DOHH2 (cell line): ENCODE results near the gene ADGRB3.

ENCODE experiments used
- EZH2phosphoT487 ChIP-seq: fragments of 200-600 bp; sonication (generic); IDR thresholded peaks from 2 replicates; pipeline ENCODE4 v1.6.1; 2017; ENCODE audit warnings: borderline replicate concordance, mild to moderate bottlenecking, antibody characterized with exemption, low read length, moderate library complexity, mixed read lengths
- TF ChIP-seq, protein P1 (sequence below): fragments of 200-600 bp; sonication (generic); IDR thresholded peaks from one replicate; pipeline ENCODE4 v1.5.1; 2014; ENCODE audit warnings: antibody characterized with exemption, mild to moderate bottlenecking, low read depth, low read length; ENCODE audit not compliant: poor library complexity, severe bottlenecking

GRCh38 chr6:68978411-68978810 is 343.3 kb downstream of the ADGRB3 start:
- TF ChIP-seq EZH2phosphoT487, result no peak
- TF ChIP-seq, protein P1, sequence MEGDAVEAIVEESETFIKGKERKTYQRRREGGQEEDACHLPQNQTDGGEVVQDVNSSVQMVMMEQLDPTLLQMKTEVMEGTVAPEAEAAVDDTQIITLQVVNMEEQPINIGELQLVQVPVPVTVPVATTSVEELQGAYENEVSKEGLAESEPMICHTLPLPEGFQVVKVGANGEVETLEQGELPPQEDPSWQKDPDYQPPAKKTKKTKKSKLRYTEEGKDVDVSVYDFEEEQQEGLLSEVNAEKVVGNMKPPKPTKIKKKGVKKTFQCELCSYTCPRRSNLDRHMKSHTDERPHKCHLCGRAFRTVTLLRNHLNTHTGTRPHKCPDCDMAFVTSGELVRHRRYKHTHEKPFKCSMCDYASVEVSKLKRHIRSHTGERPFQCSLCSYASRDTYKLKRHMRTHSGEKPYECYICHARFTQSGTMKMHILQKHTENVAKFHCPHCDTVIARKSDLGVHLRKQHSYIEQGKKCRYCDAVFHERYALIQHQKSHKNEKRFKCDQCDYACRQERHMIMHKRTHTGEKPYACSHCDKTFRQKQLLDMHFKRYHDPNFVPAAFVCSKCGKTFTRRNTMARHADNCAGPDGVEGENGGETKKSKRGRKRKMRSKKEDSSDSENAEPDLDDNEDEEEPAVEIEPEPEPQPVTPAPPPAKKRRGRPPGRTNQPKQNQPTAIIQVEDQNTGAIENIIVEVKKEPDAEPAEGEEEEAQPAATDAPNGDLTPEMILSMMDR, result no peak
